SK-N-SH treated with all-trans-retinoic acid at 6 μM for 48 hours (cell line): ENCODE data around the gene MED26.
"Not testable (repeated sequence)": the region's sequence is repeated elsewhere in the genome, so short reads cannot be mapped to it uniquely, and the experiment has no call there.

Experiments used
- ATAC-seq: fragments of 200-7000 bp; cut with Tn5 transposase; 3 replicates; pipeline ENCODE4 v1.9.1; 2020; ENCODE audit warnings: mild to moderate bottlenecking, moderate library complexity
- ARNTL ChIP-seq: fragments of 450-650 bp; formaldehyde crosslinking; IDR thresholded peaks from 2 replicates; pipeline ENCODE4 v1.5.0; 2020; ENCODE audit warnings: low read depth, mild to moderate bottlenecking, moderate library complexity, borderline replicate concordance
- BACH2 ChIP-seq: fragments of 250-450 bp; sonication (Bioruptor Pico); IDR thresholded peaks from 2 replicates; pipeline ENCODE4 v1.9.0; 2021; ENCODE audit warnings: mild to moderate bottlenecking, borderline replicate concordance
- CSDC2 ChIP-seq: fragments of 250-450 bp; sonication (Bioruptor Pico); IDR thresholded peaks from 2 replicates; pipeline ENCODE4 v1.5.0; 2020; ENCODE audit warnings: mild to moderate bottlenecking, moderate library complexity
- ESRRG ChIP-seq: fragments of 250-450 bp; sonication (Bioruptor Pico); IDR thresholded peaks from 2 replicates; pipeline ENCODE4 v1.6.1; 2021; ENCODE audit warnings: mild to moderate bottlenecking
- GLIS3 ChIP-seq: fragments of 250-450 bp; sonication (Bioruptor Pico); IDR thresholded peaks from 2 replicates; pipeline ENCODE4 v1.5.0; 2020; ENCODE audit warnings: mild to moderate bottlenecking, moderate library complexity
- ISL1 ChIP-seq: fragments of 250-450 bp; sonication (Bioruptor Pico); IDR thresholded peaks from 2 replicates; pipeline ENCODE4 v2.1.2; 2022; ENCODE audit warnings: mild to moderate bottlenecking, moderate library complexity
- OSR1 ChIP-seq: fragments of 250-450 bp; sonication (Bioruptor Pico); IDR thresholded peaks from 2 replicates; pipeline ENCODE4 v1.8.0; 2022; ENCODE audit warnings: moderate library complexity, mild to moderate bottlenecking, inconsistent platforms
- PPARA ChIP-seq: fragments of 250-450 bp; sonication (Bioruptor Pico); IDR thresholded peaks from 2 replicates; pipeline ENCODE4 v1.5.0; 2020; ENCODE audit warnings: mild to moderate bottlenecking, borderline replicate concordance
- RARB ChIP-seq: fragments of 250-450 bp; sonication (Bioruptor Pico); IDR thresholded peaks from 2 replicates; pipeline ENCODE4 v1.8.0; 2021; ENCODE audit warnings: mild to moderate bottlenecking, moderate library complexity
- SNAI2 ChIP-seq: fragments of 250-450 bp; sonication (Bioruptor Pico); IDR thresholded peaks from 2 replicates; pipeline ENCODE4 v1.5.0; 2020; ENCODE audit warnings: mild to moderate bottlenecking, moderate library complexity
- TCF4 ChIP-seq: fragments of 250-450 bp; sonication (Bioruptor Pico); IDR thresholded peaks from 2 replicates; pipeline ENCODE4 v1.8.0; 2021; ENCODE audit warnings: mild to moderate bottlenecking, moderate library complexity, borderline replicate concordance
- TOX ChIP-seq: fragments of 250-450 bp; sonication (Bioruptor Pico); IDR thresholded peaks from 2 replicates; pipeline ENCODE4 v1.8.0; 2021; ENCODE audit warnings: mild to moderate bottlenecking, moderate library complexity, borderline replicate concordance
- ZFP3 ChIP-seq: fragments of 250-450 bp; sonication (Bioruptor Pico); IDR thresholded peaks from 2 replicates; pipeline ENCODE4 v1.5.0; 2020; ENCODE audit warnings: mild to moderate bottlenecking, moderate library complexity
- ZNF565 ChIP-seq: fragments of 450-650 bp; formaldehyde crosslinking; conservative IDR thresholded peaks from 2 replicates; pipeline ENCODE4 v1.5.0; 2020; ENCODE audit warnings: low read depth, mild to moderate bottlenecking, moderate library complexity
- ZNF70 ChIP-seq: fragments of 450-650 bp; formaldehyde crosslinking; IDR thresholded peaks from 2 replicates; pipeline ENCODE4 v1.5.0; 2020; ENCODE audit warnings: mild to moderate bottlenecking, moderate library complexity
- ZNF8 ChIP-seq: fragments of 450-650 bp; formaldehyde crosslinking; IDR thresholded peaks from 2 replicates; pipeline ENCODE4 v1.5.0; 2020; ENCODE audit warnings: mild to moderate bottlenecking, moderate library complexity
- TF ChIP-seq, protein P1 (sequence below): fragments of 250-450 bp; sonication (Bioruptor Pico); IDR thresholded peaks from 2 replicates; pipeline ENCODE4 v1.5.1; 2021; ENCODE audit warnings: mild to moderate bottlenecking, moderate library complexity
- TF ChIP-seq, protein P2 (sequence below): fragments of 250-450 bp; sonication (Bioruptor Pico); IDR thresholded peaks from 2 replicates; pipeline ENCODE4 v1.5.0; 2020; ENCODE audit warnings: mild to moderate bottlenecking, moderate library complexity
- TF ChIP-seq, protein P3 (sequence below): fragments of 250-450 bp; sonication (Bioruptor Pico); IDR thresholded peaks from 2 replicates; pipeline ENCODE4 v1.8.0; 2021; ENCODE audit warnings: low read depth, mild to moderate bottlenecking, moderate library complexity, borderline replicate concordance
- TF ChIP-seq, protein P4 (sequence below): fragments of 250-450 bp; sonication (Bioruptor Pico); IDR thresholded peaks from 2 replicates; pipeline ENCODE4 v1.5.1; 2020; ENCODE audit warnings: low read depth, mild to moderate bottlenecking, moderate library complexity
- TF ChIP-seq, protein P5 (sequence below): fragments of 250-450 bp; sonication (Bioruptor Pico); IDR thresholded peaks from 2 replicates; pipeline ENCODE4 v1.8.0; 2020; ENCODE audit warnings: mild to moderate bottlenecking, moderate library complexity, borderline replicate concordance

Gene MED26

DNA sequence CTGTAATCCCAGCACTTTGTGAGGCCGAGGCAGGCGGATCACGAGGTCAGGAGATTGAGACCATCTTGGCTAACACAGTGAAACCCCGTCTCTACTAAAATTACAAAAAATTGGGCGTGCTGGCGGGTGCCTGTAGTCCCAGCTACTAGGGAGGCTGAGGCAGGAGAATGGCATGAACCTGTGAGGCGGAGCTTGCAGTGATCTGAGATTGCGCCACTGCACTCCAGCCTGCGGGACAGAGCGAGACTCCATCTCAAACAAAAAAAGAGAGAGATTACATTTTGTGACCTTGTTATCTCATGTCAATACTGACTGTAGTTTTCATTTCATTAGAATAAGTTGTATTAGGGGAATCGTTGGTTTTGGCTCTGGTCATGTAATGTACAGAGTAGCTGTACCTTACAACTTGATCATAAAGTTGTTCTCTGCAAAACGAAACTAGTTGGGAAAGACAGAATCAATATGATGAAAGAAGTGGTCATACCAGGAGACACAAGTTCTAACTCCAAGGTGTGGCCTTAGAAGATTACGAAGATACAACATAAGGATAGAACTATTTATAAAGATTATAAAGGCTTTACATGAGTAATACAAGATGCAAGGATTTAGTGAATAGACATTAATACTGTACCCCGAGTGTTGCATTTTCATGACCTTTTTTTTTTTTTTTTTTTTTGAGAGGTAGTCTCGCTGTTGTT, 48.2 kb upstream of the MED26 start:
- no peak for TF ChIP-seq OSR1 (CRISPR knock-in tag)
- TF ChIP-seq ARNTL: no peak
- TF ChIP-seq, protein P1, sequence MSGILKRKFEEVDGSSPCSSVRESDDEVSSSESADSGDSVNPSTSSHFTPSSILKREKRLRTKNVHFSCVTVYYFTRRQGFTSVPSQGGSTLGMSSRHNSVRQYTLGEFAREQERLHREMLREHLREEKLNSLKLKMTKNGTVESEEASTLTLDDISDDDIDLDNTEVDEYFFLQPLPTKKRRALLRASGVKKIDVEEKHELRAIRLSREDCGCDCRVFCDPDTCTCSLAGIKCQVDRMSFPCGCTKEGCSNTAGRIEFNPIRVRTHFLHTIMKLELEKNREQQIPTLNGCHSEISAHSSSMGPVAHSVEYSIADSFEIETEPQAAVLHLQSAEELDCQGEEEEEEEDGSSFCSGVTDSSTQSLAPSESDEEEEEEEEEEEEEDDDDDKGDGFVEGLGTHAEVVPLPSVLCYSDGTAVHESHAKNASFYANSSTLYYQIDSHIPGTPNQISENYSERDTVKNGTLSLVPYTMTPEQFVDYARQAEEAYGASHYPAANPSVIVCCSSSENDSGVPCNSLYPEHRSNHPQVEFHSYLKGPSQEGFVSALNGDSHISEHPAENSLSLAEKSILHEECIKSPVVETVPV: no peak
- TF ChIP-seq, protein P2, sequence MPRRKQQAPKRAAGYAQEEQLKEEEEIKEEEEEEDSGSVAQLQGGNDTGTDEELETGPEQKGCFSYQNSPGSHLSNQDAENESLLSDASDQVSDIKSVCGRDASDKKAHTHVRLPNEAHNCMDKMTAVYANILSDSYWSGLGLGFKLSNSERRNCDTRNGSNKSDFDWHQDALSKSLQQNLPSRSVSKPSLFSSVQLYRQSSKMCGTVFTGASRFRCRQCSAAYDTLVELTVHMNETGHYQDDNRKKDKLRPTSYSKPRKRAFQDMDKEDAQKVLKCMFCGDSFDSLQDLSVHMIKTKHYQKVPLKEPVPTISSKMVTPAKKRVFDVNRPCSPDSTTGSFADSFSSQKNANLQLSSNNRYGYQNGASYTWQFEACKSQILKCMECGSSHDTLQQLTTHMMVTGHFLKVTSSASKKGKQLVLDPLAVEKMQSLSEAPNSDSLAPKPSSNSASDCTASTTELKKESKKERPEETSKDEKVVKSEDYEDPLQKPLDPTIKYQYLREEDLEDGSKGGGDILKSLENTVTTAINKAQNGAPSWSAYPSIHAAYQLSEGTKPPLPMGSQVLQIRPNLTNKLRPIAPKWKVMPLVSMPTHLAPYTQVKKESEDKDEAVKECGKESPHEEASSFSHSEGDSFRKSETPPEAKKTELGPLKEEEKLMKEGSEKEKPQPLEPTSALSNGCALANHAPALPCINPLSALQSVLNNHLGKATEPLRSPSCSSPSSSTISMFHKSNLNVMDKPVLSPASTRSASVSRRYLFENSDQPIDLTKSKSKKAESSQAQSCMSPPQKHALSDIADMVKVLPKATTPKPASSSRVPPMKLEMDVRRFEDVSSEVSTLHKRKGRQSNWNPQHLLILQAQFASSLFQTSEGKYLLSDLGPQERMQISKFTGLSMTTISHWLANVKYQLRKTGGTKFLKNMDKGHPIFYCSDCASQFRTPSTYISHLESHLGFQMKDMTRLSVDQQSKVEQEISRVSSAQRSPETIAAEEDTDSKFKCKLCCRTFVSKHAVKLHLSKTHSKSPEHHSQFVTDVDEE (CRISPR knock-in tag): no peak
- TF ChIP-seq ISL1 (CRISPR knock-in tag): no peak
- no peak for TF ChIP-seq CSDC2 (CRISPR knock-in tag)
- no peak for TF ChIP-seq TCF4 (CRISPR knock-in tag)
- no peak for TF ChIP-seq ZNF565 (CRISPR knock-in tag)
- TF ChIP-seq, protein P3, sequence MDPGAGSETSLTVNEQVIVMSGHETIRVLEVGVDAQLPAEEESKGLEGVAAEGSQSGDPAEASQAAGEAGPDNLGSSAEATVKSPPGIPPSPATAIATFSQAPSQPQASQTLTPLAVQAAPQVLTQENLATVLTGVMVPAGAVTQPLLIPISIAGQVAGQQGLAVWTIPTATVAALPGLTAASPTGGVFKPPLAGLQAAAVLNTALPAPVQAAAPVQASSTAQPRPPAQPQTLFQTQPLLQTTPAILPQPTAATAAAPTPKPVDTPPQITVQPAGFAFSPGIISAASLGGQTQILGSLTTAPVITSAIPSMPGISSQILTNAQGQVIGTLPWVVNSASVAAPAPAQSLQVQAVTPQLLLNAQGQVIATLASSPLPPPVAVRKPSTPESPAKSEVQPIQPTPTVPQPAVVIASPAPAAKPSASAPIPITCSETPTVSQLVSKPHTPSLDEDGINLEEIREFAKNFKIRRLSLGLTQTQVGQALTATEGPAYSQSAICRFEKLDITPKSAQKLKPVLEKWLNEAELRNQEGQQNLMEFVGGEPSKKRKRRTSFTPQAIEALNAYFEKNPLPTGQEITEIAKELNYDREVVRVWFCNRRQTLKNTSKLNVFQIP (CRISPR knock-in tag): no peak
- no peak for TF ChIP-seq ZNF8 (CRISPR knock-in tag)
- no peak for TF ChIP-seq ESRRG (CRISPR knock-in tag)
- no peak for TF ChIP-seq ZFP3 (CRISPR knock-in tag)
- no peak for ATAC-seq

DNA sequence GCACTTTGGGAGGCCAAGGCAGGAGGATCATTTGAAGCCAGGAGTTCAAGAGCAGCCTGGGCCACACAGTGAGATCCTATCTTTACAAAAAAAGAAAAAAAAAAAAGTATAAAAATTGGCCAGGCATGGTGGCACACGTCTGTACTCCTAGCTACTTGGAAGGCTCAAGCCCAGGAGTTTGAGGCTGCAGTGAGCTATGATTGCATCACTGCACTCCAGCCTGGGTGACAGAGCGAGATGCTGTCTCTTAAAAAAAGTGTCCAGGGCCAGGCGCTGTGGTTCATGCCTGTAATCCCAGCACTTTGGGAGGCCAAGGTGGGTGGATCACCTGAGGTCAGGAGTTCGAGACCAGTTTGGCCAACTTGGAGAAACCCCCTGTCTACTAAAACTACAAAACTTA, 45.8 kb upstream of the MED26 start:
- ATAC-seq: not testable (repeated sequence)

DNA sequence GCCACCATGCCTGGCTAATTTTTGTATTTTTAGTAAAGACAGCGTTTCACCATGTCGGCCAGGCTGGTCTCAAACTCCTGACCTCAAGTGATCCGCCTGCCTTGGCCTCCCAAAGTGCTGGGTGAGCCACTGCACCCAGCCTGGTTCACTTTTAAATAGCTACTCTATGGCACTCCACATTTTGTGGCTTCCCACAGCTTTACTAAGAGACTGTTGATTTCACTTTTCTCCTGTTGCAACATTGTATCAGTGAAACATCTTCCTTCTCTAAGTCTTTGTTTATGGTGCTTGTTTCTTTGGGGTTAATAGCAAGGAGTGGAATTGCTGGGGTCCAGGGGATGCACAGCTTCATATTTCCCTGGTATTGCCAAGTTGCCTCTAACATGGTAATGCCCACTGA, 45.2 kb upstream of the MED26 start:
- ATAC-seq: no peak
- TF ChIP-seq, protein P1: no peak
- TF ChIP-seq GLIS3 (no peak), ESRRG (CRISPR knock-in tag) (no peak), SNAI2 (CRISPR knock-in tag) (no peak), ZNF70 (CRISPR knock-in tag) (no peak), TOX (CRISPR knock-in tag) (no peak), PPARA (no peak), OSR1 (CRISPR knock-in tag) (no peak), ZNF565 (CRISPR knock-in tag) (no peak), TCF4 (CRISPR knock-in tag) (no peak), RARB (no peak), ARNTL (no peak), CSDC2 (CRISPR knock-in tag) (no peak), BACH2 (CRISPR knock-in tag) (no peak), ZNF8 (CRISPR knock-in tag) (no peak), ZFP3 (CRISPR knock-in tag) (no peak)
- TF ChIP-seq, protein P3 (CRISPR knock-in tag): no peak
- TF ChIP-seq, protein P4, sequence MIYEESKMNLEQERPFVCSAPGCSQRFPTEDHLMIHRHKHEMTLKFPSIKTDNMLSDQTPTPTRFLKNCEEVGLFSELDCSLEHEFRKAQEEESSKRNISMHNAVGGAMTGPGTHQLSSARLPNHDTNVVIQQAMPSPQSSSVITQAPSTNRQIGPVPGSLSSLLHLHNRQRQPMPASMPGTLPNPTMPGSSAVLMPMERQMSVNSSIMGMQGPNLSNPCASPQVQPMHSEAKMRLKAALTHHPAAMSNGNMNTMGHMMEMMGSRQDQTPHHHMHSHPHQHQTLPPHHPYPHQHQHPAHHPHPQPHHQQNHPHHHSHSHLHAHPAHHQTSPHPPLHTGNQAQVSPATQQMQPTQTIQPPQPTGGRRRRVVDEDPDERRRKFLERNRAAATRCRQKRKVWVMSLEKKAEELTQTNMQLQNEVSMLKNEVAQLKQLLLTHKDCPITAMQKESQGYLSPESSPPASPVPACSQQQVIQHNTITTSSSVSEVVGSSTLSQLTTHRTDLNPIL: no peak
- TF ChIP-seq, protein P5, sequence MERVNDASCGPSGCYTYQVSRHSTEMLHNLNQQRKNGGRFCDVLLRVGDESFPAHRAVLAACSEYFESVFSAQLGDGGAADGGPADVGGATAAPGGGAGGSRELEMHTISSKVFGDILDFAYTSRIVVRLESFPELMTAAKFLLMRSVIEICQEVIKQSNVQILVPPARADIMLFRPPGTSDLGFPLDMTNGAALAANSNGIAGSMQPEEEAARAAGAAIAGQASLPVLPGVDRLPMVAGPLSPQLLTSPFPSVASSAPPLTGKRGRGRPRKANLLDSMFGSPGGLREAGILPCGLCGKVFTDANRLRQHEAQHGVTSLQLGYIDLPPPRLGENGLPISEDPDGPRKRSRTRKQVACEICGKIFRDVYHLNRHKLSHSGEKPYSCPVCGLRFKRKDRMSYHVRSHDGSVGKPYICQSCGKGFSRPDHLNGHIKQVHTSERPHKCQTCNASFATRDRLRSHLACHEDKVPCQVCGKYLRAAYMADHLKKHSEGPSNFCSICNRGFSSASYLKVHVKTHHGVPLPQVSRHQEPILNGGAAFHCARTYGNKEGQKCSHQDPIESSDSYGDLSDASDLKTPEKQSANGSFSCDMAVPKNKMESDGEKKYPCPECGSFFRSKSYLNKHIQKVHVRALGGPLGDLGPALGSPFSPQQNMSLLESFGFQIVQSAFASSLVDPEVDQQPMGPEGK (CRISPR knock-in tag): no peak
- TF ChIP-seq, all 23 proteins: peak for 0
